GM12864 (cell line): ENCODE measurements around the gene ZFYVE27.

ENCODE experiments used
- DNase-seq: peaks from one replicate; pipeline ENCODE4 v3.0.0-alpha.2; 2011; ENCODE audit warnings: low read depth
- H3K4me3 ChIP-seq: 2 replicates; pipeline ENCODE4 v1.5.1; 2011; ENCODE audit warnings: mild to moderate bottlenecking, low read depth, low read length, control low read depth
- CTCF ChIP-seq: IDR thresholded peaks from 2 replicates; pipeline ENCODE4 v1.5.1; 2011; ENCODE audit warnings: low read depth, mild to moderate bottlenecking, moderate library complexity, low read length, control low read depth, inconsistent platforms; ENCODE audit errors: missing control alignments

Gene ZFYVE27

DNA sequence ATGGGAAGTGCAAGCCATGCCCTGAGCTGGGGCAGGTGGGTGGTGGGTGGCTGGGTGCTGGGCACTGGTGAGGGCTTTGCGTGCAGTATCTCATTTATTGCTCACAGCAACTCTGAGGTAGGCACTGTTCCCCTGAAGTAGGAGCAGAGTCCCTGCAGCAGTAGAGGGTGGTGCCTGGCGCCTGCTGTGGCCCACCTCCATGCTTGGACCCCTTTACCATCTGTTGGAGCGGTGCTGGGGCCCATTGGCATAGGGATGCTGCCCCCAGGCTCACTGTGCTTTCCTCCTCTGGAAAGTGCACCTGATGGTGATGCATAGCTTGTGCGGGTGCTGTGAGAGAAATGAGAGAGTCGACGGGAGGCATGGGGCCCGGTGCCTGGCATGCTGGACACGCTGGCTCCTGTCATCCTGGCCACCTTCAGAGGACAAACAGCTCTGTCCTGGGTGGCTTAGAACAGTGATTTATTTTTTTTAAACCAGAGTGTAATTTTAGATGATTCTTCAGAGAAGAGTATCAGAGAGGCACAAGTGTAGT is 24.5 kb downstream of the ZFYVE27 start:
- no peak overlapping the region for H3K4me3 ChIP-seq
- TF ChIP-seq CTCF: no peak
- no peak for DNase-seq

DNA sequence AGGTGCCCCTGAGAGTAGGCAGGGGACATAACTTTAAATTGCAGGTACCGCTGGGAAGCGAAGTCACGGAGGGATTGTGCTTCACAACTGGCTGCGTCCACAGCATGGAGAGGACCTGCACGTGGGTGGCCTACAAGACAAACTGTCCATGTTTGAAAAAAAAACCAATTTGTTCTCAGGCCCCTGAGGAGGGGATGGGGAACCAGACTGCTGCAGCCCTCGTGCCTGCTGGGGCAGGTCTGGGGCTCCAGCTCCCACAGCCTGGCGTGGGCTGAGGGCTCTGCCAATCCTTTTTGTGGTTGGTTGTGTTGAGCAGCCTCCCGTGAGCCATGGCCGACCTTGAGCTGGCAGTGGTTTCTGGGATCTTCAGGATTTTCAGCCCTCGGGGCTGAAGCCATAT is 25.1 kb downstream of the ZFYVE27 start:
- TF ChIP-seq CTCF: no peak
- no peak overlapping the region for H3K4me3 ChIP-seq
- no peak for DNase-seq

DNA sequence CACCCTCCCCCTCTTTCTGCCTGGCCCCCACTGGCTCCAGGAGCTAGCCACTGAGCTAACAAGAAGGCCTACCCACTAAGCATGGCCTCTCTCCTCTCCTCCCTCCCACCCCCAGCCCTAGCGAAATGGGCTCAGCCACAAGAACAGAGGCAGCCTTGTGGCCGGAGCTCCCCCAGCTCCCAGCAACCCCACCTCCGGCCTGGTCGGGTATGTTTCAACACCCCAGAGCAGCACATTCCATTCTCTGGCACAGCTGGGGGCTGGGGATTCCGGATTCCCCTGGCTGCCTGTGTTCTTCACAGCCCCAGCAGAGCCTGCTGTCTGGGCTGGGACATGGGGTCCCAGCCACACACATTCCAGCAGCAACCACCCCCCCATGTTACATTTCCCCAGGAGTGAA is 25.9 kb downstream of the ZFYVE27 start:
- no peak for DNase-seq
- H3K4me3 ChIP-seq: no peak overlapping the region
- TF ChIP-seq CTCF: no peak

DNA sequence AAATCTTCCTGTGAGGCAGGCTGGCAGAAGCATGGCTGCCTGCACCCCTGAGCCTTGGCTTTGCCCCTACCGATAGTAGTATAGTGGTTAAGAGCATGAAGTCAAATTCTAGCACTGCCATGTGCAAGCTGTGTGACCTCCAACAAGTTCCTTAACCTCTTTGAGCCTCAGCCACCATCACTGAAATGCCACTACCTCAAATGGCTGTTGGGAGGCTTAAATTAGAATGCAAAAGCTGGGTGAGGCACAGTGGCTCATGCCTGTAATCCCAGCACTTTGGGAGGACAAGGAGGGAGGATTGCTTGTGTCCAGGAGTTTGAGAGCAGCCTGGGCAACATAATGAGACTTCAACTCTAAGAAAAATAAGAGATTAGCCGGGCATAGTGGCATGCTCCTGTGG is 26.5 kb downstream of the ZFYVE27 start:
- no peak overlapping the region for H3K4me3 ChIP-seq
- DNase-seq: no peak
- no peak for TF ChIP-seq CTCF

DNA sequence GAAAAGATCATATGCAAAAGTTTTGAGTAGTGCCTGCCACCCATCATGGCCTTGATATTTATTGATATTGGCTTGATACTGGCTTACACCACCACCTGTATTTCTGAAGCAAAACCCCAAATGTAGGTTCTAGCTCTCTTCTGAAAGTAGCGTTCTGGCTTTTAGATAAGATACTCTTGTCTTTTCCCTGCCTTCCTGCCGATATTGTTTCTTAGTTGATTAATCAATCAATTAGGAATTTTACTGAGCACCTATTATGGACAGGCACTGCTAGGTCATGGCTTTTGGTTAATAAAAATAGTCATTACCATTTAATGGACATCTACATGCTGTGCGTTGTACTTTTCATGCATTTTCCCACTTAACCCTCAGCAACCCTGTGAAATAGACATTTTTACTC is 27.0 kb downstream of the ZFYVE27 start:
- no peak for TF ChIP-seq CTCF
- DNase-seq: no peak
- H3K4me3 ChIP-seq: no peak overlapping the region

DNA sequence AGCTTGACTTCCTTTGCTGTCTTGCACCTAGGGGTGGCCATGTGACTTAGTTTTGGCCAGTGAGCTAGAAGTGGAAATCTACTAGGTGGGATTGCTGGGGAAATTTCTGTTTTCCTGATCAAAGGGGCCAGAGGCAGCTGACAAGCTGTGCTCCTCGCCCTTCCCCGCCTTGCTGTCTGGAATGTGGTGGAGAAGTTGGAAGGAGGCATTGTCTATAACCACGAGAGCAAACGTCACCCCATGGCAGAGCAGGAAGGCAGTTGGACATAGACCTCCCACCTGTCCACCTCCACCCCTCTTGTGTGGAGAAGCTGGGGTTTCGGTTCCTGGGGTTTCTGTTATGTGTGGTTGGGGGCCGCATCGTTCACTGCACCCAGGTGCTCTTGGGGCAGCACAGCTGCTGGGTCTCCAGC is 27.6 kb downstream of the ZFYVE27 start:
- TF ChIP-seq CTCF: no peak
- no peak overlapping the region for H3K4me3 ChIP-seq
- DNase-seq: no peak

- DNase-seq: no peak
- H3K4me3 ChIP-seq: no peak overlapping the region
- no peak for TF ChIP-seq CTCF
Observed at GRCh38 chr10:97765201-97765600, 28.3 kb downstream of the ZFYVE27 start.
